Endothelial cell of umbilical vein (primary cell): ENCODE results near the gene HPSE2.

Source experiments
- CTCF ChIP-seq, 2 donors: IDR thresholded peaks; 1 replicate in 1 of 2; 2 replicates in 1 of 2; pipeline ENCODE4 v1.5.1; 2011; ENCODE audit warnings: low read length in 2 of 2, mild to moderate bottlenecking in 2 of 2, moderate library complexity in 2 of 2, control low read depth in 1 of 2, inconsistent platforms in 1 of 2, low read depth in 1 of 2; ENCODE audit not compliant: insufficient read depth in 1 of 2; ENCODE audit errors: extremely low read depth in 1 of 2
- EZH2 ChIP-seq: IDR thresholded peaks from 2 replicates; pipeline ENCODE4 v1.6.1; 2012; ENCODE audit warnings: borderline replicate concordance, low read depth, mild to moderate bottlenecking, moderate library complexity, low read length, inconsistent platforms; ENCODE audit not compliant: severe bottlenecking
- POLR2A ChIP-seq: IDR thresholded peaks from 2 replicates; pipeline ENCODE4 v1.6.1; 2012; ENCODE audit warnings: low read depth, mild to moderate bottlenecking, control low read depth, low read length

GRCh38 chr10:98694883-98695282 lies 540.8 kb downstream of the HPSE2 start:
- TF ChIP-seq CTCF (IDR thresholded peaks at IDR 0.05; ENCODE audit: extremely low read depth in 1 of 2, insufficient read depth in 1 of 2, low read depth in 1 of 2, low read length in 2 of 2) (no peak), EZH2 (no peak), POLR2A (no peak)
